Measurements from ENCODE around the gene REEP1.
A peak's percentile ranks its signal among the peaks of the same experiment; 100 is the strongest.

Gene REEP1

GRCh38 chr2:86337244-86337835, at the start of gene REEP1:
Gene REEP1 (minus strand): TSS chr2:86337626. CDS start chr2:86337510, 116 bp downstream.
- no peak for DNase-seq (ENCODE audit: low read depth in 1 of 2, low spot score in 1 of 2)

GRCh38 chr2:86383844-86384243, 46.4 kb upstream of the REEP1 start:
- no peak for DNase-seq (ENCODE audit: low read depth in 1 of 2, low spot score in 1 of 2)

GRCh38 chr2:86382698-86383097, 45.3 kb upstream of the REEP1 start:
- no peak for DNase-seq (ENCODE audit: low read depth in 1 of 2, low spot score in 1 of 2)

- no peak for DNase-seq (ENCODE audit: low read depth in 1 of 2, low spot score in 1 of 2)
Measured at GRCh38 chr2:86382108-86382507, 44.7 kb upstream of the REEP1 start.

- DNase-seq (ENCODE audit: low read depth in 1 of 2, low spot score in 1 of 2) = no peak
Measured at GRCh38 chr2:86378469-86378868, 41.0 kb upstream of the REEP1 start.

GRCh38 chr2:86375623-86376022, 38.2 kb upstream of the REEP1 start:
- no peak for DNase-seq (ENCODE audit: low read depth in 1 of 2, low spot score in 1 of 2)

GRCh38 chr2:86372641-86373502, 35.4 kb upstream of the REEP1 start:
- DNase-seq (ENCODE audit: low read depth in 1 of 2, low spot score in 1 of 2) = no peak

- no peak for DNase-seq (ENCODE audit: low read depth in 1 of 2, low spot score in 1 of 2)
Measured at GRCh38 chr2:86372133-86372532, 34.7 kb upstream of the REEP1 start.

GRCh38 chr2:86371527-86371926, 34.1 kb upstream of the REEP1 start:
- no peak for DNase-seq (ENCODE audit: low read depth in 1 of 2, low spot score in 1 of 2)

- DNase-seq (ENCODE audit: low read depth in 1 of 2, low spot score in 1 of 2) = no peak
Measured at GRCh38 chr2:86370579-86370978, 33.2 kb upstream of the REEP1 start.

GRCh38 chr2:86368161-86368824, 30.9 kb upstream of the REEP1 start:
- peak; percentile 16 to 19 for DNase-seq (ENCODE audit: low read depth in 1 of 2, low spot score in 1 of 2)

- no peak for DNase-seq (ENCODE audit: low read depth in 1 of 2, low spot score in 1 of 2)
Measured at GRCh38 chr2:86367499-86367777, 30.0 kb upstream of the REEP1 start.

GRCh38 chr2:86366651-86367498, 29.4 kb upstream of the REEP1 start:
- DNase-seq (ENCODE audit: low read depth in 1 of 2, low spot score in 1 of 2) = no peak

- no peak for DNase-seq (ENCODE audit: low read depth in 1 of 2, low spot score in 1 of 2)
Measured at GRCh38 chr2:86364894-86365293, 27.5 kb upstream of the REEP1 start.

GRCh38 chr2:86360776-86361175, 23.4 kb upstream of the REEP1 start:
- DNase-seq (ENCODE audit: low read depth in 1 of 2, low spot score in 1 of 2) = no peak

GRCh38 chr2:86358957-86359356, 21.5 kb upstream of the REEP1 start:
- DNase-seq (ENCODE audit: low read depth in 1 of 2, low spot score in 1 of 2) = no peak

GRCh38 chr2:86357392-86357963, 20.1 kb upstream of the REEP1 start:
- no peak for DNase-seq (ENCODE audit: low read depth in 1 of 2, low spot score in 1 of 2)

GRCh38 chr2:86352727-86353221, 15.3 kb upstream of the REEP1 start:
- no peak for DNase-seq (ENCODE audit: low read depth in 1 of 2, low spot score in 1 of 2)

GRCh38 chr2:86352137-86352726, 14.8 kb upstream of the REEP1 start:
- no peak for DNase-seq (ENCODE audit: low read depth in 1 of 2, low spot score in 1 of 2)

GRCh38 chr2:86350751-86351150, 13.3 kb upstream of the REEP1 start:
- no peak for DNase-seq (ENCODE audit: low read depth in 1 of 2, low spot score in 1 of 2)

GRCh38 chr2:86347401-86347800, 10.0 kb upstream of the REEP1 start:
- no peak for DNase-seq (ENCODE audit: low read depth in 1 of 2, low spot score in 1 of 2)
